Calu3 (cell line): ENCODE measurements around the gene EMC9. TPM values are rescaled to one million over a fixed set of nuclear protein-coding genes. Genes with fewer than 3 reads are reported as not detected.
A peak's percentile ranks its signal among the peaks of the same experiment; 100 is the strongest.

ENCODE experiments used
- BruUV-seq: library from RNA; stranded (reverse); fragments of 400-500 nt; replicated peaks from 2 replicates; lab custom pipeline; 2021; lab: Mats Ljungman, UMichigan
- CTCF ChIA-PET: fragments of 300-600 bp; sonication (Branson Sonifier 250); formaldehyde crosslinking; loops from one replicate; lab custom pipeline; 2022; ENCODE audit warnings: antibody characterized with exemption; lab: Charles Lee
- DNase-seq: peaks from one replicate; pipeline ENCODE4 v3.0.0; 2022
- H3K27ac Mint-ChIP-seq: one replicate; pipeline ENCODE4 v1.8.0; 2022; ENCODE audit warnings: mixed read lengths; ENCODE audit not compliant: unreplicated experiment
- H3K27me3 Mint-ChIP-seq: one replicate; pipeline ENCODE4 v1.8.0; 2022; ENCODE audit warnings: mixed read lengths; ENCODE audit not compliant: unreplicated experiment
- H3K36me3 Mint-ChIP-seq: one replicate; pipeline ENCODE4 v1.8.0; 2022; ENCODE audit warnings: mild to moderate bottlenecking, moderate library complexity, mixed read lengths; ENCODE audit not compliant: insufficient read depth, unreplicated experiment
- H3K4me1 Mint-ChIP-seq: one replicate; pipeline ENCODE4 v1.8.0; 2022; ENCODE audit warnings: mild to moderate bottlenecking, low read depth, mixed read lengths; ENCODE audit not compliant: unreplicated experiment
- H3K4me3 Mint-ChIP-seq: one replicate; pipeline ENCODE4 v1.8.0; 2022; ENCODE audit warnings: mild to moderate bottlenecking, low read depth, moderate library complexity, mixed read lengths; ENCODE audit not compliant: unreplicated experiment
- H3K9me3 Mint-ChIP-seq: one replicate; pipeline ENCODE4 v1.8.0; 2022; ENCODE audit warnings: low read depth, mixed read lengths; ENCODE audit not compliant: unreplicated experiment
- intact Hi-C: fragments of 100-400 bp; cut with micrococcal nuclease; formaldehyde crosslinking; loops from one replicate; pipeline ENCODE4 v1.10.0; 2022; ENCODE audit not compliant: unreplicated experiment
- total RNA-seq: library from RNA; stranded (reverse); gene quantifications from 2 replicates; pipeline ENCODE4 v1.2.3, GENCODE V29; 2022
- TF ChIP-seq, protein P1 (sequence below): fragments of 200-600 bp; IDR thresholded peaks from one replicate; pipeline ENCODE4 v1.8.0; 2022; ENCODE audit warnings: antibody characterized with exemption; ENCODE audit not compliant: unreplicated experiment

EMC9 gene
- total RNA-seq, 1 experiment from 2014 or later: 38.0 TPM

DNA sequence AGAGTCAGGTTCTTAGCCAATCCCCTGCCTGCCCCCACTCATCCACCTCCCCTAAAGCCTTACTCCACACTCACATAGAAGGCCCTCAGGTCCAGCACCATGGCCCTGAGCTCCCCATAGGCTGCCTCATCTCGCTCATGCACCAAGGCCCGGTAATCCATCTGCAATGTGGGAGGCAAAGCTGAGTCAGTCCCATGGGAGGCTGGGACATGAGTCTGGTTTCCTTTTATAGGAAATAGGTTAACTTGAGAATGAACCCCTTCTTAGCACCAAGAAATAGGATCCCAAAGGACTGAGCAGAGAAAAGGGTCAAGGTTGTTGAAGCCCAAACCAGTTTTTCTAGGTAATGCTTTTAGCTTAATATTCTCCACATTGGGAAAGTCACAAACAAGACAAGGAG, 2.1 kb upstream of the EMC9 start:
- Mint-ChIP-seq H3K4me1 (peaks cover 33% of the 10 kb centered on the region), H3K4me3 (no peak overlapping the region), H3K27me3 (no peaks in the 10 kb centered on the region), H3K27ac (no peak overlapping the region), H3K9me3 (no peaks in the 10 kb centered on the region), H3K36me3 (peaks cover 66% of the 10 kb centered on the region)
- no TSS peak for BruUV-seq
- CTCF ChIA-PET: no interaction called here
- TF ChIP-seq, protein P1, sequence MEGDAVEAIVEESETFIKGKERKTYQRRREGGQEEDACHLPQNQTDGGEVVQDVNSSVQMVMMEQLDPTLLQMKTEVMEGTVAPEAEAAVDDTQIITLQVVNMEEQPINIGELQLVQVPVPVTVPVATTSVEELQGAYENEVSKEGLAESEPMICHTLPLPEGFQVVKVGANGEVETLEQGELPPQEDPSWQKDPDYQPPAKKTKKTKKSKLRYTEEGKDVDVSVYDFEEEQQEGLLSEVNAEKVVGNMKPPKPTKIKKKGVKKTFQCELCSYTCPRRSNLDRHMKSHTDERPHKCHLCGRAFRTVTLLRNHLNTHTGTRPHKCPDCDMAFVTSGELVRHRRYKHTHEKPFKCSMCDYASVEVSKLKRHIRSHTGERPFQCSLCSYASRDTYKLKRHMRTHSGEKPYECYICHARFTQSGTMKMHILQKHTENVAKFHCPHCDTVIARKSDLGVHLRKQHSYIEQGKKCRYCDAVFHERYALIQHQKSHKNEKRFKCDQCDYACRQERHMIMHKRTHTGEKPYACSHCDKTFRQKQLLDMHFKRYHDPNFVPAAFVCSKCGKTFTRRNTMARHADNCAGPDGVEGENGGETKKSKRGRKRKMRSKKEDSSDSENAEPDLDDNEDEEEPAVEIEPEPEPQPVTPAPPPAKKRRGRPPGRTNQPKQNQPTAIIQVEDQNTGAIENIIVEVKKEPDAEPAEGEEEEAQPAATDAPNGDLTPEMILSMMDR: no peak
- no peak for DNase-seq
- intact Hi-C loops: no loop called here

DNA sequence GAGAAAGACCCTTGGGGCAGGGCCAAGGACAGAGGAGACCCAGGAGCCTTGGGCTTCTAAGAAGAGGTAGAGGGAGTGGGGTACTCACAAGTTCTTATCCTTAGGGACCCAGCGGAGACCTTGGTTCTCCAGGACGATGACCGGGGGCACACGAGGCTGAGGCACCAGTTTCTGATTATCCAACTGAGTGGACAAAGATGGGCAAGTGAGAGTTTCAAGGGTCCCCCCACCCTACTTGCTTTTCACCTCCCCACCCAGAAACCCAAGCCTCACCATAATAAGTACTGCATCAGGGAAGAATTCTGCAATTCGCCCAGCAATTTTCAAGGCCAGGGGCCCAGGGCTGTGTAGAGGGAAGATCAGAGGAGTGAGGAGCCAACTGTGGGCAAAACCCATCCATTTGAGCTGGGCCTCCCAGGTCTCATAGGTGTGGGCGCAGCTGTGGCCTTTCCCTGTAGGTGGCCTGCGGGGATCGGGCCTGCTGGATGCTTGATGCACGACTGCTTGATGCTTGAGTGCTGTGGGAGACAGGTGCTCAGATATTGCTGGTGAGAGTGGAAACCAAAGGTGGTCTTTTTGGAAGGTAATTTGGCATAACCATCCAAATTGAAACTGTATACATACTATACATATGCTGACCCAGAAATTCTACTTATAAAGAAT, 2.0 kb downstream of the EMC9 start:
- intact Hi-C loops: no loop called here
- TF ChIP-seq, protein P1: no peak
- no peak overlapping the region for H3K27ac Mint-ChIP-seq
- H3K4me3 Mint-ChIP-seq: peak overlapping the region; percentile 89
- CTCF ChIA-PET: no interaction called here
- peaks cover 62% of the 10 kb centered on the region for H3K36me3 Mint-ChIP-seq
- H3K9me3 Mint-ChIP-seq: no peaks in the 10 kb centered on the region
- peak; percentile 36 for DNase-seq
- no TSS peak for BruUV-seq
- peaks cover 37% of the 10 kb centered on the region for H3K4me1 Mint-ChIP-seq
- H3K27me3 Mint-ChIP-seq: no peaks in the 10 kb centered on the region

DNA sequence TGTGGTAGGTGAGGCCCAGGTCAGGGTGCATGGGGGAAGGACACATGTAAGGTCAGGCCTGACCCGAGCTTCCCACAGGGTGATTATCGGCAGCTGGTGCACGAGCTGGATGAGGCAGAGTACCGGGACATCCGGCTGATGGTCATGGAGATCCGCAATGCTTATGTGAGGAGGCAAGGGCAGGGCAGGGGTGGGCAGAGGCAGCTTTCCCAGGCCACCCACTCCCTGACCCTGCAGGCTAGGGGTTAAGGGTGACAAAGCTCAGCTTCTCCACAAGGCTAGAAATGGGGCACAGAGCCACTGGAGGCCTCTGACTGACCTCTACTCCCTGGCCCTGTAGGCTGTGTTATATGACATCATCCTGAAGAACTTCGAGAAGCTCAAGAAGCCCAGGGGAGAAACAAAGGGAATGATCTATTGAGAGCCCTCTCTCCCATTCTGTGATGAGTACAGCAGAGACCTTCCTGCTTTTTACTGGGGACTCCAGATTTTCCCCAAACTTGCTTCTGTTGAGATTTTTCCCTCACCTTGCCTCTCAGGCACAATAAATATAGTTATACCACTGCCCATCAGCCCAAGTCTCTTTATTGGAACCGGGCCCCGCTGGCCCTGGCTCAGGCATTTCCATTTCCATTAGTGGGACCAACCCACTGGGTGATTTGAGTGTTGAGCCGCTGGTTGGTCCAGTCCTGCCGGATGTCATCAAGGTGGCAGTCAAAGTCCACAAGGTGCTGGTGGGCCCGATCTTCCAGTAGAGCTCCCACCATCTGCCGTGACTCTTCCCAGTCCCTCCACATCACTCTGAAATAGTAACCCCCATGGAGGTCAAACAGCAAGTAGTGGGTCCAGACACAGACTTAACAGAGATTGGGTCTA, 2.8 kb downstream of the EMC9 start:
- CTCF ChIA-PET: no interaction called here
- no peaks in the 10 kb centered on the region for H3K27me3 Mint-ChIP-seq
- TF ChIP-seq, protein P1: no peak
- H3K9me3 Mint-ChIP-seq: no peaks in the 10 kb centered on the region
- BruUV-seq: no TSS peak
- peaks cover 30% of the 10 kb centered on the region for H3K4me1 Mint-ChIP-seq
- peaks cover 62% of the 10 kb centered on the region for H3K36me3 Mint-ChIP-seq
- intact Hi-C loops: no loop called here
- H3K27ac Mint-ChIP-seq: no peak overlapping the region
- no peak for DNase-seq
- H3K4me3 Mint-ChIP-seq: peak overlapping the region; percentile 89

DNA sequence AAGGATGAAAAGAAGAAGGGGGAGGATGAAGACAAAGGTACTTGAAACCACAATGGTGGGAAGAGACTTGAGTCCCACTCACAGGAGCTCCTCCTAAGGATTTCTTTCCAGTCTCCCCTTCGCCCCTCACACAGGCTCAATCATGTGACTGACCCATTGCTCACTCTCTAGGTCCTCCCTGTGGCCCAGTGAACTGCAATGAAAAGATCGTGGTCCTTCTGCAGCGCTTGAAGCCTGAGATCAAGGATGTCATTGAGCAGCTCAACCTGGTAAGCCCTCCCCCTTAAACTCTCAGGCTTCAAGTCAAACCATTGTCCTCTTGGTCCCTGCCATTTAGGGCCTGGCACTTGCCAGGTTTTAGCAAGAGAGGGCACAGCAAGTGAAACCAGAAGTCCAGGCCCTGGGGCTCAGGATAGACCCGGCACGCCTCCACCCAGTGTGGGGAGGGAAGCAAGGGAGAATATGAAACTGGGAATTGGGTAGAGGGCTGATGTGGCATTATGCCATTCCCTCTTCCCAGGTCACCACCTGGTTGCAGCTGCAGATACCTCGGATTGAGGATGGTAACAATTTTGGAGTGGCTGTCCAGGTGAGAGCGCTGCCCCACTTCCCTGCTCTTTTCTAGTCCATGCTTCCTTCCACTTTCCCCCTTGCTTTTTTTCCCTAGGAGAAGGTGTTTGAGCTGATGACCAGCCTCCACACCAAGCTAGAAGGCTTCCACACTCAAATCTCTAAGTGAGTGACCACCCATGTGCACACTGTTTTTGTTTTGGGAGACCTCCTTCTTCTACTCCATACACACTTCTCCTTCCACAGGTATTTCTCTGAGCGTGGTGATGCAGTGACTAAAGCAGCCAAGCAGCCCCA, 3.6 kb downstream of the EMC9 start:
- TSS peak; percentile 77 for BruUV-seq
- no peaks in the 10 kb centered on the region for H3K27me3 Mint-ChIP-seq
- CTCF ChIA-PET: interaction anchor here (1.0 to 2.5 kb wide), 3 partner anchors 23 to 29 kb away, joined by 3 to 9 read pairs (median 9); partner anchors contain the start of genes DCAF11, IRF9 and NRL
- TF ChIP-seq, protein P1: no peak
- H3K4me3 Mint-ChIP-seq: peak overlapping the region; percentile 82
- H3K36me3 Mint-ChIP-seq: peaks cover 62% of the 10 kb centered on the region
- intact Hi-C loops: no loop called here
- DNase-seq: no peak
- H3K4me1 Mint-ChIP-seq: peaks cover 30% of the 10 kb centered on the region
- no peaks in the 10 kb centered on the region for H3K9me3 Mint-ChIP-seq
- H3K27ac Mint-ChIP-seq: no peak overlapping the region
